Endothelial cell of umbilical vein (primary cell): ENCODE data around the gene SEMA4D. TPM values are rescaled to one million over a fixed set of nuclear protein-coding genes. Genes with fewer than 3 reads are reported as not detected.

Experiments used
- BruUV-seq: library from RNA; stranded (reverse); fragments of 400-500 nt; replicated peaks from 2 replicates; lab custom pipeline; 2021; lab: Mats Ljungman, UMichigan
- CTCF ChIA-PET: fragments of 300-600, 350-600 bp; sonication (Branson Sonifier 250); formaldehyde crosslinking; loops from one replicate; lab custom pipeline; 2021; ENCODE audit warnings: antibody characterized with exemption, inconsistent platforms; lab: Charles Lee
- POLR2A ChIA-PET: fragments of 300-600, 350-600 bp; sonication (Branson Sonifier 250); formaldehyde crosslinking; loops from one replicate; lab custom pipeline; 2021; ENCODE audit warnings: antibody characterized with exemption, inconsistent platforms; lab: Charles Lee
- DNase-seq: peaks from one replicate; pipeline ENCODE4 v3.0.0-alpha.2; 2011; ENCODE audit warnings: low read depth, low spot score
- FAIRE-seq: peaks from 2 replicates; lab custom pipeline; 2011; peaks lifted over from hg19 to GRCh38; lab: Jason Lieb, UNC
- H2AFZ ChIP-seq: 2 replicates; pipeline ENCODE4 v1.6.0; 2012; ENCODE audit warnings: low read depth, low read length, control low read depth, inconsistent platforms
- H3K27ac ChIP-seq: 2 replicates; pipeline ENCODE4 v1.5.1; 2011; ENCODE audit warnings: low read depth, mild to moderate bottlenecking, control low read depth, low read length, moderate library complexity; ENCODE audit not compliant: insufficient read depth
- H3K27me3 ChIP-seq, 2 experiments: 2 replicates each; pipeline versions ENCODE4 v1.6.0 to v1.6.1; 2011; ENCODE audit warnings: low read length in 2 of 2, mixed read lengths in 1 of 2; ENCODE audit not compliant: control insufficient read depth in 2 of 2, insufficient read depth in 2 of 2
- H3K36me3 ChIP-seq, 2 experiments: 2 replicates in 1 of 2; 3 replicates in 1 of 2; pipeline ENCODE4 v1.5.1; 2011; ENCODE audit warnings: low read length in 2 of 2, mild to moderate bottlenecking in 1 of 2, moderate library complexity in 1 of 2; ENCODE audit not compliant: control insufficient read depth in 2 of 2, insufficient read depth in 2 of 2; ENCODE audit errors: extremely low read depth in 1 of 2
- H3K4me1 ChIP-seq: 3 replicates; pipeline ENCODE4 v1.5.1; 2011; ENCODE audit warnings: mild to moderate bottlenecking, low read length; ENCODE audit not compliant: control insufficient read depth, insufficient read depth; ENCODE audit errors: extremely low read depth
- H3K4me2 ChIP-seq: 2 replicates; pipeline ENCODE4 v1.6.1; 2011; ENCODE audit warnings: low read length, control low read depth, mixed read lengths; ENCODE audit not compliant: insufficient read depth
- H3K4me3 ChIP-seq, 3 experiments: fragments of 200-600 bp in 1 of 3; sonication (generic), shearing (Covaris generic) in 1 of 3; replicated peaks in 1 of 3; 2 replicates each; pipeline ENCODE4 v1.5.1; 2011 to 2016; ENCODE audit warnings: control low read depth in 3 of 3, low read length in 3 of 3, mild to moderate bottlenecking in 2 of 3, inconsistent platforms in 1 of 3, low read depth in 1 of 3, moderate library complexity in 1 of 3; ENCODE audit not compliant: insufficient read depth in 1 of 3
- H3K79me2 ChIP-seq: 2 replicates; pipeline ENCODE4 v1.6.0; 2012; ENCODE audit warnings: low read length, inconsistent platforms; ENCODE audit not compliant: control insufficient read depth, insufficient read depth
- H3K9ac ChIP-seq: replicated peaks from 2 replicates; pipeline ENCODE3; 2011; ENCODE audit warnings: low read length, control low read depth; ENCODE audit not compliant: insufficient read depth; ENCODE audit errors: extremely low read depth
- H3K9me1 ChIP-seq: replicated peaks from 3 replicates; pipeline ENCODE4 v1.6.0; 2011; ENCODE audit warnings: mild to moderate bottlenecking, low read length; ENCODE audit not compliant: control insufficient read depth, insufficient read depth; ENCODE audit errors: extremely low read depth
- H3K9me3 ChIP-seq: replicated peaks from 2 replicates; pipeline ENCODE4 v1.5.1; 2012; ENCODE audit warnings: low read length, inconsistent platforms; ENCODE audit not compliant: control insufficient read depth, insufficient read depth
- H4K20me1 ChIP-seq: replicated peaks from 2 replicates; pipeline ENCODE3; 2011; ENCODE audit warnings: mild to moderate bottlenecking, low read length; ENCODE audit not compliant: control insufficient read depth, insufficient read depth; ENCODE audit errors: extremely low read depth
- EZH2 ChIP-seq: IDR thresholded peaks from 2 replicates; pipeline ENCODE4 v1.6.1; 2012; ENCODE audit warnings: borderline replicate concordance, low read depth, mild to moderate bottlenecking, moderate library complexity, low read length, inconsistent platforms; ENCODE audit not compliant: severe bottlenecking
- FOS ChIP-seq: IDR thresholded peaks from 2 replicates; pipeline ENCODE4 v1.6.1; 2011; ENCODE audit warnings: mild to moderate bottlenecking, low read length, moderate library complexity, borderline replicate concordance; ENCODE audit not compliant: insufficient read depth
- GATA2 ChIP-seq: IDR thresholded peaks from 2 replicates; pipeline ENCODE4 v1.7.0; 2011; ENCODE audit warnings: low read depth, mild to moderate bottlenecking, moderate library complexity, mixed read lengths, low read length; ENCODE audit not compliant: insufficient read length, insufficient read depth
- JUN ChIP-seq: IDR thresholded peaks from 2 replicates; pipeline ENCODE4 v1.6.1; 2011; ENCODE audit warnings: borderline replicate concordance, low read depth; ENCODE audit not compliant: insufficient read length, insufficient read depth
- MYC ChIP-seq: IDR thresholded peaks from one replicate; pipeline ENCODE4 v1.6.1; 2011; ENCODE audit warnings: mild to moderate bottlenecking, low read depth, low read length
- POLR2A ChIP-seq: IDR thresholded peaks from 2 replicates; pipeline ENCODE4 v1.6.1; 2012; ENCODE audit warnings: low read depth, mild to moderate bottlenecking, control low read depth, low read length
- POLR2AphosphoS5 ChIP-seq: IDR thresholded peaks from 2 replicates; pipeline ENCODE4 v1.6.1; 2012; ENCODE audit warnings: low read depth, mild to moderate bottlenecking, control low read depth, low read length, moderate library complexity; ENCODE audit not compliant: insufficient read depth
- dilution Hi-C: fragments of 300-500 bp; cut with MboI; formaldehyde crosslinking; loops from one replicate; pipeline ENCODE4 v1.15.0; 2019; ENCODE audit warnings: low sequenced_read_pairs; ENCODE audit not compliant: extremely low pct_ligation_motif_present
- intact Hi-C: fragments of 100-400 bp; cut with micrococcal nuclease; formaldehyde crosslinking; loops from one replicate; pipeline ENCODE4 v1.10.0; 2022
- polyA plus RNA-seq, 4 experiments: library from polyadenylated mRNA; depleted of rRNA in 3 of 4; stranded (reverse) in 3 of 4; unstranded in 1 of 4; fragments of >200 nt; gene quantifications; 2 replicates each; pipeline versions ENCODE4 v1.2.1 to v1.2.3, GENCODE V29; 2011 to 2012; ENCODE audit warnings: missing spikeins in 1 of 4
- total RNA-seq: library from RNA; stranded (reverse); gene quantifications from 2 replicates; pipeline ENCODE4 v1.2.3, GENCODE V29; 2021
- TF ChIP-seq, protein P1 (sequence below): IDR thresholded peaks from 2 replicates; pipeline ENCODE4 v1.6.1; 2011; ENCODE audit not compliant: insufficient read depth, insufficient read length
- TF ChIP-seq, protein P2 (sequence below), 2 donors: IDR thresholded peaks; 1 replicate in 1 of 2; 2 replicates in 1 of 2; pipeline ENCODE4 v1.5.1; 2011; ENCODE audit warnings: low read length in 2 of 2, mild to moderate bottlenecking in 2 of 2, moderate library complexity in 2 of 2, control low read depth in 1 of 2, inconsistent platforms in 1 of 2, low read depth in 1 of 2; ENCODE audit not compliant: insufficient read depth in 1 of 2; ENCODE audit errors: extremely low read depth in 1 of 2

Gene SEMA4D
- total and polyA plus RNA-seq, 2 donors (not counting 3 experiments of a cell fraction or from before 2014, with no cell fraction given), result 3.9 to 15.7 TPM

DNA sequence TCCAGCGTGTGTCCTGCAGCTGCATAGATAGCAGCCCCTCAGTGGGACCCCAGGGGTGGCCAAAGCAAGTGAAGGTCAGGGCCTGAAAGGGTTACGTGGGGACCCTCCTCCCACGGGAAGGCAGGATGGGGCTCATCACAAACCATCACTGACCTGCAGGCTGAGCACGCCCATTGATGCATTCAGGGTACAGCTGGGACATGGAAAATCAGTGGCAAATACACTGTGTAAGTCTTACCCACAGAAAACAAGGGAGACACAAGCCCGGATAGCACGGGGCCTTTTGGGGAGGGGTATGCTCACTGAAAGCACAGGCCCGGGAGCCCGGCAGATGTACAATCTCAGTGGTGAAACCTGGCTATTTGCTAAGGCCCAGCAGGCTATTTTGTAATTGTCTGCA, 49.1 kb downstream of the SEMA4D start:
- no peaks in the 10 kb centered on the region for H3K9me1 ChIP-seq
- ChIA-PET CTCF (interaction anchor here (2.5 kb wide), 1 partner anchor 21 kb away, joined by 5 read pairs; no protein-coding TSS in a partner anchor), POLR2A (no interaction called here)
- dilution Hi-C loops (no loop called here), intact Hi-C loops (no loop called here)
- H2AFZ ChIP-seq, result no peak overlapping the region
- no peak overlapping the region for H3K9ac ChIP-seq
- no peak overlapping the region for H3K27ac ChIP-seq
- no peaks in the 10 kb centered on the region for H3K27me3 ChIP-seq
- H3K36me3 ChIP-seq, result no peaks in the 10 kb centered on the region
- no peak overlapping the region for H3K4me3 ChIP-seq
- H3K4me2 ChIP-seq, result no peak overlapping the region
- no peaks in the 10 kb centered on the region for H3K4me1 ChIP-seq
- FAIRE-seq (no peak), DNase-seq (no peak)
- H3K79me2 ChIP-seq, result no peaks in the 10 kb centered on the region
- no peaks in the 10 kb centered on the region for H4K20me1 ChIP-seq
- no peaks in the 10 kb centered on the region for H3K9me3 ChIP-seq
- no TSS peak for BruUV-seq
- TF ChIP-seq, protein P1, sequence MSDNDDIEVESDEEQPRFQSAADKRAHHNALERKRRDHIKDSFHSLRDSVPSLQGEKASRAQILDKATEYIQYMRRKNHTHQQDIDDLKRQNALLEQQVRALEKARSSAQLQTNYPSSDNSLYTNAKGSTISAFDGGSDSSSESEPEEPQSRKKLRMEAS, result no peak
- TF ChIP-seq FOS (no peak), JUN (no peak), GATA2 (no peak), POLR2A (no peak), POLR2AphosphoS5 (no peak), EZH2 (no peak), MYC (no peak)
- TF ChIP-seq, protein P2, sequence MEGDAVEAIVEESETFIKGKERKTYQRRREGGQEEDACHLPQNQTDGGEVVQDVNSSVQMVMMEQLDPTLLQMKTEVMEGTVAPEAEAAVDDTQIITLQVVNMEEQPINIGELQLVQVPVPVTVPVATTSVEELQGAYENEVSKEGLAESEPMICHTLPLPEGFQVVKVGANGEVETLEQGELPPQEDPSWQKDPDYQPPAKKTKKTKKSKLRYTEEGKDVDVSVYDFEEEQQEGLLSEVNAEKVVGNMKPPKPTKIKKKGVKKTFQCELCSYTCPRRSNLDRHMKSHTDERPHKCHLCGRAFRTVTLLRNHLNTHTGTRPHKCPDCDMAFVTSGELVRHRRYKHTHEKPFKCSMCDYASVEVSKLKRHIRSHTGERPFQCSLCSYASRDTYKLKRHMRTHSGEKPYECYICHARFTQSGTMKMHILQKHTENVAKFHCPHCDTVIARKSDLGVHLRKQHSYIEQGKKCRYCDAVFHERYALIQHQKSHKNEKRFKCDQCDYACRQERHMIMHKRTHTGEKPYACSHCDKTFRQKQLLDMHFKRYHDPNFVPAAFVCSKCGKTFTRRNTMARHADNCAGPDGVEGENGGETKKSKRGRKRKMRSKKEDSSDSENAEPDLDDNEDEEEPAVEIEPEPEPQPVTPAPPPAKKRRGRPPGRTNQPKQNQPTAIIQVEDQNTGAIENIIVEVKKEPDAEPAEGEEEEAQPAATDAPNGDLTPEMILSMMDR (IDR thresholded peaks at IDR 0.05; ENCODE audit: extremely low read depth in 1 of 2, insufficient read depth in 1 of 2, low read depth in 1 of 2, low read length in 2 of 2), result no peak
